HG03565 (cell line): ENCODE results near the gene KCNN1.
"Not testable (repeated sequence)": the region's sequence is repeated elsewhere in the genome, so short reads cannot be mapped to it uniquely, and the experiment has no call there.

Experiments
- ATAC-seq: cut with Tn5 transposase; IDR thresholded peaks from one replicate; pipeline ENCODE4 v1.9.1; 2021; ENCODE audit warnings: mild to moderate bottlenecking, moderate library complexity; ENCODE audit not compliant: unreplicated experiment

KCNN1 gene

GRCh38 chr19:17999684-18000479, 33.0 kb downstream of the KCNN1 start:
- ATAC-seq = no peak

- peak; percentile 1 for ATAC-seq
Measured at GRCh38 chr19:18000480-18000914, 33.6 kb downstream of the KCNN1 start.

DNA sequence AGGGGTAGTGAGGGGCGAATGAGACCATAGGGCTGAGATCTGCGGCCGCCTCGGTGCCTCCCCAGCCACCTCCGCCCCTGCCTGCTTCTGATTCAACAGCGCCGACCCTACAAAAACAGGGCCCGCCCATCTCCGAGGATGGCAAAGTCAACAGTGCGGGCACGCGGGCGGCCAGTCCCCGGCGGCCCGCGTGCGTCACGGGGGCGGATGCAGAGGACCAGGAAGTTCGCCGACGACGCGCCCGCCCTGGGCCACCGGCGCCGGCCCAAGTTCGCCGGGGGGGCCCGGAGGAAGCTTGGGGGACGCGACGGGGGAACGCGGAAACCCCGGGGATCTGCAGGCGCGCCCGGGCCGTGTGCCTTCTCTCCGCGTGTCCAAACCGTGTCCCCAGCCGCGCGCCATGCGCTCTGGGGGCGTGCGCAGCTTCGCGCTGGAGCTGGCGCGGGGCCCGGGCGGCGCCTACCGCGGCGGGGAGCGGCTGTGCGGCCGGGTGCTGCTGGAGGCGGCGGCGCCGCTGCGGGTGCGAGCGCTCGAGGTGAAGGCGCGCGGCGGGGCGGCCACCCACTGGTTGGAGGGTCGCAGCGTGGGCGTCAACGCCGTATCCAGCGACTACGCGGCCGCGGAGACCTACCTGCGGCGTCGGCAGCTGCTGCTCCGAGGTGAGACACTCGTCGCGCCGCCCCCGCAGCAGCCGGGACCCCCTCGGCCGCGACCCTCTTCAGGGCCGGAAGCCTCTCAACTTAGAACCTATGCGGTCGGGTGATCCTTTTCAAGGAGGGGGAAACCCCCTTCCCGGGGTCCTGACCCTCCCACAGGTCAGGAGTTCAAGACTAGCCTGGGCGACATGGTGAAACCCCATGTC, 34.2 kb downstream of the KCNN1 start:
- peak; percentile 47 for ATAC-seq

GRCh38 chr19:18001777-18002345, 35.0 kb downstream of the KCNN1 start:
- ATAC-seq = no peak

- no peak for ATAC-seq
Measured at GRCh38 chr19:18002347-18002850, 35.5 kb downstream of the KCNN1 start.

DNA sequence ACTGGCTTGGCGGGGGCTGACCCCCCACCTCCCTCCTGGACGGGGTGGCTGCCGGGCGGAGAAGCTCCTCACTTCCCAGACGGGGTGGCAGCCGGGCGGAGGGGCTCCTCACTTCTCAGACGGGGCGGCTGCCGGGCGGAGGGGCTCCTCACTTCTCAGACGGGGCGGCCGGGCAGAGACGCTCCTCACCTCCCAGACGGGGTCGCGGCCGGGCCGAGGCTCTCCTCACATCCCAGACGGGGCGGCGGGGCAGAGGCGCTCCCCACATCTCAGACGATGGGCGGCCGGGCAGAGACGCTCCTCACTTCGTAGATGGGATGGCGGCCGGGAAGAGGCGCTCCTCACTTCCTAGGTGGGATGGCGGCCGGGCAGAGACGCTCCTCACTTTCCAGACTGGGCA, 38.8 kb downstream of the KCNN1 start:
- ATAC-seq = not testable (repeated sequence)

DNA sequence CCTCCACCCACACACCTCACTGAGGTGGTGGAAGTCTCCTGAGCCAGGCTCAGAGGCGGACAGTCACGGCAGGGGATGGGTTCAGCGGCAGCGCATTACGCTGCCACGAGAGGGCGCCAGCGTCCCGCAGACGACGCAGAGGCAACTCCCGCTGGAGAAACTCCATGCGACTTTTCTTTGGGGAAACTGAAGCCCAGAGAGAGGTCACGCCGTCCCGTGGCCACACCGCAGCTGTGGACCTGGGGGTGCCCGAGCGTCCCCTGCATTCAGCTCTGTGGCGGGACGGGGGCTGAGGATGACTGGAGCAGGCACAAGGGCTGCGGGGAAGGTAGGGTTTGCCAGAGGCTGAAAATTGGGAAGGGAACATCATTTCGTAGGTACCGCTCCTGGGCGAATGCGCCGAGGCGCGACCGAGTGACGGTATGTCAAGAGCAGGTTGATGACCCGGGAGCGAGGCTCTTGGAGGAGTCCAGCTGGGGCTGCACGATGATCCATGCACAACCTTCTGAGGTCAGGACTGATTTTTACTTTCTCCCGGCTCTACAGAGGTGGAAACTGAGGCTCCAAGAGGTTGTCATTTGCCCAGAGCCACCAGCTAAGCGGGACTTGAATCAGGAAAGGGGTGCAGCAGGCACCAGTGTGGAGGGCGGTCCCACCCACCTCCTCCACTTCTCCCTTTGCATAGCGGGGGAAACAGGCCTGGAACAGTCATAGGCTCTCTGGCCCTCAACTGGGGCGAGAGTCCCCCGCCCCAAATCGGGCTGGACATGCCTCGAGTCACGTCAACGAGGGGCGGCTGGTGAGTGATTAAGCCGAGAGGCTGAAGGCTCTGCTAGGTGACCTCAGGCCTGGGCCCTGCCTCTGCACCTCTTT, 40.4 kb downstream of the KCNN1 start:
- ATAC-seq = peak; percentile 51

GRCh38 chr19:18007917-18008673, 41.2 kb downstream of the KCNN1 start, which contains the start of gene ARRDC2:
Gene ARRDC2, plus strand, starts transcription at chr19:18008170. Its CDS starts 141 bp downstream, at chr19:18008311.
- ATAC-seq = no peak

GRCh38 chr19:18008814-18009213, 41.9 kb downstream of the KCNN1 start:
- ATAC-seq = no peak

DNA sequence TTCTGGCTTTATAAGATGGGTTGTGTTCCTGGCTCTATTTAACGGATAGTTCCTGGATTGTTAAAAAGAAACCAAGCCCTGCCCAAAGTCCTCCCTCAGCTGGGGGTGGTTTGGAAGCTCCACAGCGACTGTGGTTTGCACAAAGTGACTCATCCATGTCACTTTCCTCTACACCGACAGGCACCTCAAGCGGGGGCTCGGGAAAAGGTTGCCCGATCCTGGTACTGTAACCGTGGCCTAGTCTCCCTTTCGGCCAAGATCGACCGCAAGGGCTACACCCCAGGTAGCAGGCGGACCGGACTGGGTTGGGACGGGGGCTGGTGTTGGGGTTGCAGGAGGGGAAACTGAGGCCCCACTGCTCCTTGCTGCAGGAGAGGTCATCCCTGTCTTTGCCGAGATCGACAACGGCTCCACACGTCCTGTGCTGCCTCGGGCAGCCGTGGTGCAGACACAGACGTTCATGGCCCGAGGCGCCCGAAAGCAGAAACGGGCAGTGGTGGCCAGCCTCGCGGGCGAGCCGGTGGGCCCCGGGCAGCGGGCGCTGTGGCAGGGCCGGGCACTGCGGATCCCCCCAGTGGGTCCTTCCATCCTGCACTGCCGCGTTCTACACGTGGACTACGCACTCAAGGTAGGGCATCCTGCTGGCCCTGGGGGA, 42.6 kb downstream of the KCNN1 start:
- ATAC-seq = no peak

- no peak for ATAC-seq
Measured at GRCh38 chr19:18010149-18010548, 43.2 kb downstream of the KCNN1 start.

DNA sequence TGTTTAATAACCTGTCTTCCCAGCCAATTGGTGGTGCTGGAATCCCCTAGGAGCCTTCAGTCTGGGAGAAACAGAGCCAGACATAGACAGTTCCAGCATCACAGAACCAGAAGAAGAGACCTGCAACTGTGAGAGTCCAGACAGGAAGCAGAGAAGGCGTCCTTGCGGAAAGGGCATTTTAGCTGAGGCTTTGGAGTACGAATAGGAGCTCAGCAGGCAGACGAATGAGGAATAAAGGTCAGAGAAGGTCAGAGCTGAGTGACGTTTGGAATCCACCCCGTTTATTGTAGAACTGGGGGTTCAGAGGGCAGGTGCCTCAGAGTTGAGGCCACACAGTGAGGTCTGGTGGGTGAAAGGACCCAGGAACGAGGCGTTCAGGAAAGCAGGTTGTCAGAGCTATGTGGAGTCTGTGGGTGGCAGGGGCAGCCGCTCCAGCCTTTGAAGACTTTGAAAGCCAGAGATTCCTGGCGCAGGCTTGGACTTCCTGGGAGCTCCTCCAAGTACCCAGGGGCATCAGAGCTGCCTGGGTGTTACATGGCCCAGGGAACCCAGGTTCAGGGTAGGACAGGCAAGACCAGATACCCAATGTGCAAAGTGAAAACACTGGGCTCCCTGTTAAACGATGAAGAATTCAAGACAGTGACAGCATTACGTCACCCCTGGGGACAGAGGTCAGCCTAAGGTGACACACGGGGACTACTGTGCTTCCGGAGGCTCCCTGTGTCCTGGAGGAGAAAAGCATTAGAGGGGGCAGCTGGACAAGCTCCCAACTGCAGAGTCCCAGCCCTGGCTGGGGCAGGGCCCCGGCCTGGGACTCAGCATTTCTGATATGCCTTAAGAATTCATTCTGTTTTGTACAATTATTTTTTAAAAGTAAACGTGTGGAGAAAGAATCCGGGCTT, 46.6 kb downstream of the KCNN1 start:
- ATAC-seq = no peak

DNA sequence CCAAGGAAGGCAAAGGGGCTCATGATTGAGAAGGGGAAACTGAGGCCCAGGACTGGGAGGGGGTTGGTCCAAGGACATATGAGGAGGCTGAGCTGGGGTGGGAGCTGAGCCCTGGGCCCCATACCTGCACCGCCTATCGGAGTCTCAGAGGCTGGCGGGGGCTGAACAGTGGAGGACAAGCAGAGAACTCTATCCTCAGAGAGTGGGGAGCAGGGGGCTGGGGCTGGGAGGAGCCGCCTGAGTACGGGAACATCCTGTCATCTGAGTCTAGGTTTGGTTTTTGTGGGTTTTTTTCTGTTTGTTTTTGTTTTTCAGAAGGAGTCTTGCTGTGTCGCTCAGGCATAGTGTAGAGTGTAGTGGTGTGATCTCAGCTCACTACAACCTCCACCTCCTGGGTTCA, 47.3 kb downstream of the KCNN1 start:
- ATAC-seq = no peak

- ATAC-seq = no peak
Measured at GRCh38 chr19:18016209-18016910, 49.5 kb downstream of the KCNN1 start.

GRCh38 chr19:18017275-18018083, 50.6 kb downstream of the KCNN1 start:
- ATAC-seq = no peak

DNA sequence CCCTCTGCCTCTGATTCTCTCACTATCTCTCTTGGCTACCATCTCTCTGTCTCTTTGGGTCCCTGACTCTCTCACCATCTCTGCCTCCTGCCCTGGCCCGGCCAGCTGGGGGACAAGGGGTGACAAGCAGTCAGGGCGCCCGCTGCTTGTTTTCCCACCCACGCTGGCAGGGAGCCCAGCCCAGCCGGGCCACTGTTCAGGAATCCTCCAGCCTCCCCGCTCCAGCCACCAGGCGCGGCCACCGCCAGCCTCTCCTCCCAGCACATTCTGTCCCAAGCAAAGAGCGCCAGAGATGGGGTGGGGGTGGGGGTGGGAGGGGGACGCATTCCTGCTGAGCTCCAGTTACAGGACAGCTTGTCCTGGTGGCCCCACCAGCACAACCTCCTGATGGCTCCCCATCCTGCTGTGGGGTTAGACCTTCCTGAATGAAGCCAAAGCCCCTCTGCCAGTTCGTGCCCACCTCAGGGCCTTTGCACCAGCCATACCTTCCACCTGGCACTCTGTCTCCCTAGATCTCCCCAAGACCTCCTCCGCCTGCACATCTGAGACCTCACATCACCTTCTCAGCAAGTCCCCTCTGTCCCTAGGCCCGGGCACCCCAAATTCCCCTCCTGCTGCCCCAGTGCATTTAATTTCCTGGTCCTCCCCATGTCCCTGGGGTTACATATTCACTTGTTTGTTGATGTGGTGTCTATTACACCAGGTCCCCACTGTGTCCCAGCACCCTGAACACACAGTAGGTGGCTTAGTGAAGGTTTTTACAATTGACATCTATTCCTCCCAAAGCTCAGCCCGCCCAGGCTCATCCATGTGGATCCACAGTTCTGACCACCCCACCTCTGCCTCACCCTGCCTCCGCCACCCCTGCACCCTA, 53.5 kb downstream of the KCNN1 start:
- no peak for ATAC-seq
